Activated CD8-positive, alpha-beta T cell treated with anti-CD3 and anti-CD28 coated beads, Interleukin-2, amount 10 ng/mL, durations not matched to agents 7 days and 5 days (primary cell): ENCODE results near the gene IQCN. TPM values are rescaled to one million over a fixed set of nuclear protein-coding genes. Genes with fewer than 3 reads are reported as not detected.
A peak's percentile ranks its signal among the peaks of the same experiment; 100 is the strongest.

ENCODE experiments used
- ATAC-seq: fragments of 150-1000 bp; cut with Tn5 transposase; one replicate; pipeline ENCODE4 v1.10.0; 2021; ENCODE audit warnings: moderate library complexity
- CTCF ChIA-PET: fragments of 350-600 bp; sonication (Branson Sonifier 250); formaldehyde crosslinking; loops from one replicate; lab custom pipeline; 2021; ENCODE audit warnings: antibody characterized with exemption; lab: Charles Lee
- POLR2A ChIA-PET: fragments of 350-600 bp; sonication (Branson Sonifier 250); formaldehyde crosslinking; loops from one replicate; lab custom pipeline; 2021; ENCODE audit warnings: antibody characterized with exemption; lab: Charles Lee
- DNase-seq: peaks from one replicate; pipeline ENCODE4 v3.0.0-alpha.2; 2020
- H3K27ac Mint-ChIP-seq: one replicate; pipeline ENCODE4 v1.8.0; 2021; ENCODE audit warnings: mild to moderate bottlenecking, mixed read lengths
- H3K27me3 Mint-ChIP-seq: one replicate; pipeline ENCODE4 v1.8.0; 2021; ENCODE audit warnings: low read depth, mixed read lengths
- H3K36me3 Mint-ChIP-seq: one replicate; pipeline ENCODE4 v1.8.0; 2021; ENCODE audit warnings: low read depth, mixed read lengths
- H3K4me1 Mint-ChIP-seq: one replicate; pipeline ENCODE4 v1.8.0; 2021; ENCODE audit warnings: low read depth, mixed read lengths
- H3K4me3 Mint-ChIP-seq: one replicate; pipeline ENCODE4 v1.8.0; 2021; ENCODE audit warnings: mild to moderate bottlenecking, mixed read lengths
- H3K9me3 Mint-ChIP-seq: one replicate; pipeline ENCODE4 v1.8.0; 2022; ENCODE audit warnings: mixed read lengths; ENCODE audit not compliant: insufficient read depth
- total RNA-seq, 2 experiments: library from RNA; stranded (reverse); gene quantifications; one replicate each; pipeline ENCODE4 v1.2.3, GENCODE V29; 2021

IQCN gene, protein sequence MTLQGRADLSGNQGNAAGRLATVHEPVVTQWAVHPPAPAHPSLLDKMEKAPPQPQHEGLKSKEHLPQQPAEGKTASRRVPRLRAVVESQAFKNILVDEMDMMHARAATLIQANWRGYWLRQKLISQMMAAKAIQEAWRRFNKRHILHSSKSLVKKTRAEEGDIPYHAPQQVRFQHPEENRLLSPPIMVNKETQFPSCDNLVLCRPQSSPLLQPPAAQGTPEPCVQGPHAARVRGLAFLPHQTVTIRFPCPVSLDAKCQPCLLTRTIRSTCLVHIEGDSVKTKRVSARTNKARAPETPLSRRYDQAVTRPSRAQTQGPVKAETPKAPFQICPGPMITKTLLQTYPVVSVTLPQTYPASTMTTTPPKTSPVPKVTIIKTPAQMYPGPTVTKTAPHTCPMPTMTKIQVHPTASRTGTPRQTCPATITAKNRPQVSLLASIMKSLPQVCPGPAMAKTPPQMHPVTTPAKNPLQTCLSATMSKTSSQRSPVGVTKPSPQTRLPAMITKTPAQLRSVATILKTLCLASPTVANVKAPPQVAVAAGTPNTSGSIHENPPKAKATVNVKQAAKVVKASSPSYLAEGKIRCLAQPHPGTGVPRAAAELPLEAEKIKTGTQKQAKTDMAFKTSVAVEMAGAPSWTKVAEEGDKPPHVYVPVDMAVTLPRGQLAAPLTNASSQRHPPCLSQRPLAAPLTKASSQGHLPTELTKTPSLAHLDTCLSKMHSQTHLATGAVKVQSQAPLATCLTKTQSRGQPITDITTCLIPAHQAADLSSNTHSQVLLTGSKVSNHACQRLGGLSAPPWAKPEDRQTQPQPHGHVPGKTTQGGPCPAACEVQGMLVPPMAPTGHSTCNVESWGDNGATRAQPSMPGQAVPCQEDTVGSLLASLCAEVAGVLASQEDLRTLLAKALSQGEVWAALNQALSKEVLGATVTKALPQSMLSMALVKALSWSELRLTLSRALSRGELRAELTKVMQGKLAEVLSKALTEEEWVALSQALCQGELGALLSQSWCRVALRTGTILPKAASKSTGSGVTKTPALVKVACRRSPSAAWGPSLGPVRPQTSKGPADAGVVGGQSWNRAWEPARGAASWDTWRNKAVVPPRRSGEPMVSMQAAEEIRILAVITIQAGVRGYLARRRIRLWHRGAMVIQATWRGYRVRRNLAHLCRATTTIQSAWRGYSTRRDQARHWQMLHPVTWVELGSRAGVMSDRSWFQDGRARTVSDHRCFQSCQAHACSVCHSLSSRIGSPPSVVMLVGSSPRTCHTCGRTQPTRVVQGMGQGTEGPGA (N-terminal part only)
- 1 to 10 TPM; 3.7 to 4.2 TPM for total RNA-seq

DNA sequence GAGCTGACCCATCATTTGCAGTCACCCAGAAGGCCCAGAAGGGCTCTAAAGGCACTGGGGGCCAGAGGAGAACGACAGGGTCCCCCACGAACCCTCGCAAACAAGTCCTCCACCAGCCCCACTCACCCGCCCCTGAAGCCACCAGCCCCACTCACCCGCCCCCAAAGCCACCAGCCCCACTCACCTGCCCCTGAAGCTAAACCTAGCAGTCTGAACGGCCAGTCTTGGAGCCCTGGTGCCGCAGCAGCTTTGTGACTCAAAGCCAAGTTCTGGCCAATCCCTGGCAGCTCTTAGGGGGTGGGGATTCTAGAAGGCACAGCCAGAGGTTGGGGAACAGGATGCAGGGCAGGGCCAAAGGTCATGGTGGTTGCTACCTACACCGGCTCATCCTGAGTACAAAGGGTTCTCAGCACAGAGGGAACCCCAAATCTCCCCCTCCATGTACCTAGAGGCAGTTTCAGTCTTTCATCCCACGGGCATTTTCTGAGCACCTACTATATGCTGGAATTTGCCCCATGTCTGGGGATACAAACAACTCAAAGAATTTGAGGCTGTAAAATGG is at the start of gene IQCN:
Gene IQCN, minus strand, starts transcription at position 234 of the 562 bp plus-strand sequence. CDS start 4,974 bp downstream, outside the sequence.
- ChIA-PET CTCF (interaction anchor here (1.2 to 8.9 kb wide), 6 partner anchors 23 to 115 kb away, joined by 3 to 464 read pairs (median 8); partner anchors contain the start of gene LSM4), POLR2A (interaction anchor here (0.9 to 1.6 kb wide), 5 partner anchors 18 to 54 kb away, joined by 3 to 5 read pairs (median 3); partner anchors contain the start of gene LSM4)
- Mint-ChIP-seq H3K9me3 (no peaks in the 10 kb centered on the region), H3K27ac (peak within 1 kb of the TSS; percentile 57), H3K27me3 (no peaks in the 10 kb centered on the region), H3K36me3 (peaks cover 43% of the 10 kb centered on the region), H3K4me3 (no peak within 1 kb of the TSS), H3K4me1 (peaks cover 48% of the 10 kb centered on the region)
- peak; percentile 24 for ATAC-seq
- DNase-seq = peak; percentile 62

DNA sequence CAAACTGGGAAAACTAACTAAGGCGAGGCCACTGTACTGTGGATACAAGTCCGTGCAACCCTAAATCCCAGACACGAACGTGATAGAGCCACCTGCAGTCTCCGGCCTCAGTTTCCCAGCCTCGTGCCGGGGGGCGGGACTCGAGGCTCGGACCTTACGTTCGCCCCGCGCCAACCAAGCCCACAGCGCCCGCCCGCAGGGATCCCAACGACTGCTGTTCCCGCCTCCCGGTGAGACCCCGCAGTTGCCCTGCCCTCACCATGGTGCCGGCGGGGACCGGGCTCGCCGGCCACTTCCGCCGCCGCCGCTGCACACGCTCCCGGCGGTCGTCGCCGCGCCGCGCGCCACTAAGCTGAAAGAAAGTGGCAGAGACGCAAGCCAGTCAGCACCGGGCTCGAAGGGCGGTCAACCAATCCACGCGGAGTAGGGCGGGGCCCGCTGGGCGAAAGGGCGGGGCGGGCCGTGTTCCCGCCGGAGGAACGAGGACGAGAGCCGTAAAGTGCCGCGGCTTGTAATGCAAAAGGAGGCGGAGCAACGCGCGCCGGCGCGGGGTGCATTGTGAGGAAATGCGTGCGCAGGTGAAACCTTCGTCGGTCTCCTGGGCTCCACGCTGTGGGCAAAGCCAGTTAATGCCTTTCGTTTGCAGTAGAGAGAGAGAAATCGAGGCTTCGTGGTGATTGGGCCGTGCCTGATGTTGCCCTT is 48.7 kb upstream of the IQCN start, which contains the start of gene LSM4:
Gene LSM4, minus strand, starts transcription at position 318 of the 702 bp plus-strand sequence. Its CDS starts 56 bp downstream, at position 262.
- peak; percentile 100 for DNase-seq
- Mint-ChIP-seq H3K4me3 (peak within 1 kb of the TSS; percentile 92), H3K27ac (peak within 1 kb of the TSS; percentile 93), H3K9me3 (no peaks in the 10 kb centered on the region), H3K36me3 (peaks cover 35% of the 10 kb centered on the region), H3K27me3 (no peaks in the 10 kb centered on the region), H3K4me1 (peaks cover 56% of the 10 kb centered on the region)
- ChIA-PET POLR2A (interaction anchor here (0.6 to 17.3 kb wide), 17 partner anchors 9 to 234 kb away, joined by 3 to 647 read pairs (median 5); partner anchors contain the start of genes IQCN, JUND, KXD1 and MPV17L2), CTCF (interaction anchor here (0.6 to 13.8 kb wide), 19 partner anchors 9 to 210 kb away, joined by 3 to 464 read pairs (median 5); partner anchors contain the start of genes IQCN and JUND)
- ATAC-seq = peak; percentile 95

DNA sequence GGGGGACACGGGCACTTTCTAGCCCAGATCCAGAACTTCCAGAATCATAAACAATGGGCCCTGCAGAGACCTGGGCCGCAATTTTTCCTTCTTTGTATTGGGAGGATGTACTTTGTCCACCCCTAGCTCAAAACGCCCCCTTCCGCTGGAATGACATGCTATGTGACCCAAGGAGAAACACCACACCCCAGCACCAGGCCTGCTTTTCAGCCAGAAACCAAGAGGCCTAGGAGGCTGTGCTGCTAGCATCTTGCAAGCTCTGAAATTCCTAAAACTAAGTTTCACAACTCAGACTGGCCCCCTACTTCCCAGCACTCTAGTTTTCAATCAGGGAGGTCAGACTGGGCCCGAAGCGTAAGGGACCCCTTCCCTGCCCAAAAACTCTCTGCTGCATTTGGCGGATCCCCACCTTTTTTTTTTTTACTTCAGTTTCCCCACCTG is 48.1 kb upstream of the IQCN start:
- CTCF ChIA-PET = interaction anchor here (0.6 to 13.8 kb wide), 19 partner anchors 9 to 209 kb away, joined by 3 to 464 read pairs (median 5); partner anchors contain the start of genes IQCN and JUND
- H3K4me1 Mint-ChIP-seq = peaks cover 61% of the 10 kb centered on the region
- H3K27ac Mint-ChIP-seq = peak overlapping the region; percentile 93
- peak overlapping the region; percentile 92 for H3K4me3 Mint-ChIP-seq
- peaks cover 38% of the 10 kb centered on the region for H3K36me3 Mint-ChIP-seq
- POLR2A ChIA-PET = interaction anchor here (0.6 to 17.3 kb wide), 20 partner anchors 9 to 235 kb away, joined by 3 to 647 read pairs (median 5); partner anchors contain the start of genes IQCN, JUND, KXD1 and RAB3A
- H3K27me3 Mint-ChIP-seq = no peaks in the 10 kb centered on the region
- DNase-seq (peak; percentile 76), ATAC-seq (peak; percentile 21)
- no peaks in the 10 kb centered on the region for H3K9me3 Mint-ChIP-seq

DNA sequence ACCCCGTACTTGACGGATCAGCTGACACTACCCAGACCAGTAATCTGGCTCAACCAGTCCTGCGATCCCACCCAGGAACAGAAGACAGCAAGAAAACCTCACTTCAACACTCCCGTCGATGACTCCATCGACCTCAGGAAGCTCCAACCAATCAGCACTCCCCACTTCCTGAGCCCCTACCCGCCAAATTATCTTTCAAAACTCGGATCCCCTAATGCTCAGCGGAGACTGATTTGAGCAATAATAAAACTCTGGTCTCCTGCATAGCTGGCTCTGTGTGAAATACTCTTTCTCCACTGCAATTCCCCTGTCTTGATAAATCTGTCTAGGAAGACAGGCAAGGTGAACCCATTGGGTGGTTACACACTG is 47.5 kb upstream of the IQCN start:
- peak overlapping the region; percentile 93 for H3K27ac Mint-ChIP-seq
- CTCF ChIA-PET = interaction anchor here (0.8 to 13.8 kb wide), 13 partner anchors 8 to 130 kb away, joined by 3 to 464 read pairs (median 5); partner anchors contain the start of genes IQCN and JUND
- DNase-seq = peak; percentile 67

DNA sequence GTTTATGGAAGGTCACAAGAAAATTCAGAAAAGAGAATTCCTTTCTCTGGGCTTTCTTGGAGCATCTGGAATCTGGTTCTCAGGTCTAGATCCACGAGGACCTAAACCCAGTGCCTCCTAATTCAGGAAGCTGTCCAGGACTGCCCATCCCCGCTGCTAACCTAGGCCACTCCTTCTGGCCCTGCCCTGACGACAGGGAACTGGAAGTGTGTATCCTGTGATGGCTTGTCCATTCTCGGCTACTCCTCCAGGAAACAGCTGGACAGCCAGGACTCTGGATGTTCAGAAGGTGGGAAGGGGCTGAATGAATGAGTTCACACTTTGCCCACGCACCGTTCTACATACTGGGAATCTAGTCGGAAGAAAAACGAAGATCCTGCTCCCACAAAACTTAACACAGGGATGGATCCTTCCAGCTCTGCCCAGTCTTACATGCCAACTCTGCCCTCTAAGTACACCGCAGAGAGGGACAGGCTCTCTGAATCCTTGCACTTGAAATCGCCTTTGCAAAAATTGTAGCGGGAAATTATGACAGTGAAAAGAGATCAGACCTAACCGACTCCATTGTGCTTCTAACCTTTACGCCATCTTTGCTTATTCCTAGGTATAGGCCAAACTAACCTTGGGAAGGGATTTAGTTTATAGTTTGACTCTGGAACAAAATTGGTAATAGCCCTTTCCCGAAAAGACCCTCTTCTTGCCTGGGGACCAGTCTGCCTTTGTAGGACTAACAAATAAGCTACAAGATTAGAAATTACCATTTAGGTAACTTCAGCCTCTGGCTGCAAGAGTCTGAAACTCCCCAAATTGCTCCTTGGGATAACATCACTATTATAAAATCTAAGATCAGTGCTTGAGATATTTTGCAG is 46.8 kb upstream of the IQCN start:
- Mint-ChIP-seq H3K4me1 (peaks cover 66% of the 10 kb centered on the region), H3K27me3 (no peaks in the 10 kb centered on the region), H3K9me3 (no peaks in the 10 kb centered on the region), H3K36me3 (peaks cover 40% of the 10 kb centered on the region), H3K27ac (peak overlapping the region; percentile 93), H3K4me3 (peak overlapping the region; percentile 92)
- ATAC-seq (no peak), DNase-seq (no peak)
- ChIA-PET CTCF (interaction anchor here (1.2 to 13.8 kb wide), 10 partner anchors 10 to 89 kb away, joined by 4 to 464 read pairs (median 8); partner anchors contain the start of genes IQCN and JUND), POLR2A (interaction anchor here (0.7 to 17.3 kb wide), 13 partner anchors 8 to 103 kb away, joined by 3 to 647 read pairs (median 7); partner anchors contain the start of gene JUND)

More for the DNA sequence above, 47.5 kb upstream of the IQCN start:
- H3K27me3 Mint-ChIP-seq = no peaks in the 10 kb centered on the region
- H3K4me1 Mint-ChIP-seq = peaks cover 62% of the 10 kb centered on the region
- H3K36me3 Mint-ChIP-seq = peaks cover 38% of the 10 kb centered on the region
- peak overlapping the region; percentile 92 for H3K4me3 Mint-ChIP-seq
- POLR2A ChIA-PET = interaction anchor here (0.6 to 17.3 kb wide), 18 partner anchors 8 to 236 kb away, joined by 3 to 647 read pairs (median 6); partner anchors contain the start of genes IQCN, JUND, KXD1 and RAB3A
- no peaks in the 10 kb centered on the region for H3K9me3 Mint-ChIP-seq
- ATAC-seq = no peak

DNA sequence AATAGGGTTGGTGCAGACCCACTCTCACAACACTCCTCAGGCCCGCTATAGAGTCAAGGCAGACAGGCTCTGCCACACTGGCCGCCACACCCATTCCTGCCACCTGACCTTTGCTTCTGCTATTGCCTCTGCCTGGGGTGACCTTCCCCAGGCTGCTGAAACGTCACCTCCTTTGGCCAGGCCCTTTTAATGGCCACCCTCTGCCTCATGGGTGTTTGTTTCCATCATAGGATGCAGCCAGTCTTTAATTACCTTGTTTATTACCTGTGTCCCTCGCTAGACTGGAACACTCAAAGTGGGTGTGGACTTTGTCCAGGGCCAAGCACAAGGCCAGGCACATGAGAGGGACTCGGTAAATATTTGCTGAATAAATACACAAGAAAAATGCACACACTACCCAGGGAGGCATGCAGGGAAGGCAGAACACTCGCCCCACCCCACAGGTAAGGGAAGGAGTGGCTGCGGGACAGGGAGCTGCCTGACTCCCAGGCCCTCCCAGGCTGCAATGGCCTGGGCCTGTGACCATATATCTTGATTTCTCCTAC is 45.4 kb upstream of the IQCN start:
- no peak for DNase-seq
- ChIA-PET CTCF (interaction anchor here (2.3 to 13.8 kb wide), 4 partner anchors 9 to 42 kb away, joined by 10 to 464 read pairs (median 27); partner anchors contain the start of genes IQCN and JUND), POLR2A (interaction anchor here (2.7 to 17.3 kb wide), 4 partner anchors 15 to 41 kb away, joined by 18 to 647 read pairs (median 72); partner anchors contain the start of gene JUND)
- peaks cover 78% of the 10 kb centered on the region for H3K4me1 Mint-ChIP-seq
- H3K9me3 Mint-ChIP-seq = no peaks in the 10 kb centered on the region
- no peak for ATAC-seq
- peak overlapping the region; percentile 54 for H3K4me3 Mint-ChIP-seq
- no peaks in the 10 kb centered on the region for H3K27me3 Mint-ChIP-seq
- peak overlapping the region; percentile 95 for H3K27ac Mint-ChIP-seq
- H3K36me3 Mint-ChIP-seq = peaks cover 52% of the 10 kb centered on the region

DNA sequence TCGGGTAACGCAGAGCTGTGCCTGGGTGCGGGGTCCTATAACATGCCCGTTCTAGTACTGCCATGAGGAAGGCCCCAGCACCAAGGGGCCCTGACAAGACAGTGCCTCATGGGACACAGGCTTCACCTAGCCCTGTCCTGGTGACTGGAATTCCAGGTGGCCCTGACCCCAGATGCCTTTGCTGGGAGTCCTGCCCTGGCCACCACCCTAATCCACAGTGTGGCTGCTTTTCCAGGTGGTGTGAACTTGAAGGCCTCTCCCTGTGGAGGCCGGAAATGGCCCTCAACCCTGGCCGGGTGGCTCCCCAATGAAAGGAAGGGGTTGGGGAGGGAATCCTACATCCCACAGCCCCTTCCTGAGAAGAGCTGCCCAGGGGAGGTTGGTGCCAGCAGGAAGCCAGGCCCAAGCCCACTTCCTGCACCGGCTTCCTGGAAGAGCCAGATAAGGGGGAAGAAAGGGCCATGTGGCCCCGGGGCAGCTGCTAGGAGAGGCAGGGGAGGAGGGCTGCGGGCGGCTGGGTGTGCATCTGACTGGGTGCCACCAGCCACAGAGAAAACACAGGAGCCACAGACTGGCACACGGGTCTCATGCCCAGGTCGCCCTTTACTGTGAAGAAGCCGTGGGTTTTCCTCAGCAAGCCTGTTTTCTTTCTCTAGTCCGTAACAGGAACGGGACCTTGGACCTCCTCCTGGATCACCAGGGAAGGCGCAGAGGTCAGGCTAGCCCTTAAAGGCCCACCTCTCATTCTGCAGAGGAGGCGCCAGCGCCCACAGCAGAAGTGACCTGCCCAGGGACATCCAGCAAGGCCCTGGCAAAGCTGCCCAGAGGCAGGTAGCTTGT is 43.9 kb upstream of the IQCN start:
- peaks cover 73% of the 10 kb centered on the region for H3K4me1 Mint-ChIP-seq
- H3K4me3 Mint-ChIP-seq = peak overlapping the region; percentile 71
- ATAC-seq (peak; percentile 52), DNase-seq (peak; percentile 67)
- CTCF ChIA-PET = interaction anchor here (0.8 to 13.8 kb wide), 5 partner anchors 10 to 49 kb away, joined by 3 to 464 read pairs (median 10); partner anchors contain the start of genes IQCN and JUND
- H3K9me3 Mint-ChIP-seq = no peaks in the 10 kb centered on the region
- POLR2A ChIA-PET = interaction anchor here (0.6 to 17.3 kb wide), 7 partner anchors 10 to 39 kb away, joined by 3 to 647 read pairs (median 9); partner anchors contain the start of gene JUND
- peak overlapping the region; percentile 95 for H3K27ac Mint-ChIP-seq
- H3K36me3 Mint-ChIP-seq = peaks cover 63% of the 10 kb centered on the region
- H3K27me3 Mint-ChIP-seq = no peaks in the 10 kb centered on the region

DNA sequence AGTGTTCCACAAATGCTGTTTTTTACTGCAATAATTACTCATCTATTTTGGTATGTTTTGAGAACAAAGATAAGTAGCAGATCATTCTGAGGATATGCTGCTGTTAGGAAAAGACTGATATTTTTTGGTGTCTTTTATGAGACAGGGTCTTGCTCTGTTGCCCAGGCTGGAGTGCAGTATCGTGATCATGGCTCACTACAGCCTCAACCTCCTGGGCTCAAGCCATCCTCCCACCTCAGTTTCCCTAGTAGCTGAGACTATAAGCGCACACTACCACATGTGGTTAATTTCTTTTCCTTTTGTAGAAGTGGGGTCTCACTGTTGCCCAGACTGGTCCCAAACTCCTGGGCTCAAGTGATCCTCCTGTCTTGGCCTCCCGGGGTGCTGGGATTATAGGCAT is 39.1 kb upstream of the IQCN start:
- peaks cover 58% of the 10 kb centered on the region for H3K36me3 Mint-ChIP-seq
- H3K9me3 Mint-ChIP-seq = no peaks in the 10 kb centered on the region
- ATAC-seq = no peak
- ChIA-PET POLR2A (interaction anchor here (1.8 to 17.3 kb wide), 3 partner anchors 9 to 34 kb away, joined by 7 to 647 read pairs (median 10); partner anchors contain the start of genes JUND and LSM4), CTCF (interaction anchor here (1.3 to 13.8 kb wide), 2 partner anchors 9 to 35 kb away, joined by 5 to 464 read pairs; partner anchors contain the start of genes IQCN, JUND and LSM4)
- no peak for DNase-seq
- peaks cover 54% of the 10 kb centered on the region for H3K4me1 Mint-ChIP-seq
- no peaks in the 10 kb centered on the region for H3K27me3 Mint-ChIP-seq
- no peak overlapping the region for H3K27ac Mint-ChIP-seq
- H3K4me3 Mint-ChIP-seq = no peak overlapping the region
